Stomach (tissue), 4 donors: ENCODE data around the gene STXBP2.

ENCODE experiments used
- CTCF ChIP-seq, 7 experiments: fragments of 450-650 bp in 4 of 7; fragments of 200-600 bp in 3 of 7; sonication (generic) in 3 of 7; IDR thresholded peaks; one replicate each; pipeline ENCODE4 v1.5.1; 2016 to 2019; ENCODE audit warnings: antibody characterized with exemption in 7 of 7, control low read depth in 2 of 7, mild to moderate bottlenecking in 1 of 7
- POLR2AphosphoS5 ChIP-seq, 3 donors: sonication (generic); formaldehyde crosslinking; IDR thresholded peaks; one replicate each; pipeline ENCODE4 v1.6.1; 2016; ENCODE audit warnings: antibody characterized with exemption in 3 of 3

DNA sequence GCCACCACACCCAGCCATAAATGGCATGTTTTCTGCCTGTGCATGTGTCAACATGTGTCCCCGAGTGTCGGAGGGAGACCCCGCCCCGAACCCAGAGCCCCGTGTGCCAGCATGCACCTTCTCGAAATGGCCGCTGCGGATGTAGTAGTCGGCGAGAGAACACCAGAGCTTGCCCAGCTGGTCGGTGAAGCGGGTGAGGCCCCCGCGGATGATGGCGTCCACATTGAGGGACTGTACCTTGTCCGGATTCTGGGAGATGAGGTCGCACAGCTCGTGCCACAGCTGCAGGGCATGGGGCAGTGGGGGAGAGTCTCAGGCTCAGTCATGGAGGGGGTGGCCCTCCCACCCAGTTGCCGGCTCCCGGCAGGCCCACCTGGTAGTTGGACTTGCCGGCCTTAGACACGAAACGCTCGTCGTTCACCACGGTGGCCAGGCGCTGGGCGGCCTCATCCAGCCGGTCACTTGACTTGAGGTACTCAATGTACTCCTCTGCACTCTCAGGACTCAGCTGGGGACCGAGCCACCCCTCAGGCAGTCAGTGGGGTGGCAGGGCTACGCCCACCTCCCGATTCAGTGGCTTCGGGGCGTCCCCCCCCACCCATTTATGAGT lies 11.0 kb upstream of the STXBP2 start:
- TF ChIP-seq POLR2AphosphoS5 (IDR thresholded peaks at IDR 0.05) (no peak), CTCF (IDR thresholded peaks at IDR 0.05) (no peak)
